MM.1S (cell line): ENCODE measurements around the gene PON2.

ENCODE experiments used
- EZH2 ChIP-seq: fragments of 300-600 bp; sonication (generic); optimal IDR thresholded peaks from 2 replicates; pipeline ENCODE3; 2017; ENCODE audit warnings: low read depth, mild to moderate bottlenecking, antibody characterized with exemption, low read length, mixed read lengths
- TF ChIP-seq, protein P1 (sequence below): fragments of 300-600 bp; sonication (generic); IDR thresholded peaks from 2 replicates; pipeline ENCODE4 v1.5.1; 2016; ENCODE audit warnings: antibody characterized with exemption, low read length, mixed read lengths

DNA sequence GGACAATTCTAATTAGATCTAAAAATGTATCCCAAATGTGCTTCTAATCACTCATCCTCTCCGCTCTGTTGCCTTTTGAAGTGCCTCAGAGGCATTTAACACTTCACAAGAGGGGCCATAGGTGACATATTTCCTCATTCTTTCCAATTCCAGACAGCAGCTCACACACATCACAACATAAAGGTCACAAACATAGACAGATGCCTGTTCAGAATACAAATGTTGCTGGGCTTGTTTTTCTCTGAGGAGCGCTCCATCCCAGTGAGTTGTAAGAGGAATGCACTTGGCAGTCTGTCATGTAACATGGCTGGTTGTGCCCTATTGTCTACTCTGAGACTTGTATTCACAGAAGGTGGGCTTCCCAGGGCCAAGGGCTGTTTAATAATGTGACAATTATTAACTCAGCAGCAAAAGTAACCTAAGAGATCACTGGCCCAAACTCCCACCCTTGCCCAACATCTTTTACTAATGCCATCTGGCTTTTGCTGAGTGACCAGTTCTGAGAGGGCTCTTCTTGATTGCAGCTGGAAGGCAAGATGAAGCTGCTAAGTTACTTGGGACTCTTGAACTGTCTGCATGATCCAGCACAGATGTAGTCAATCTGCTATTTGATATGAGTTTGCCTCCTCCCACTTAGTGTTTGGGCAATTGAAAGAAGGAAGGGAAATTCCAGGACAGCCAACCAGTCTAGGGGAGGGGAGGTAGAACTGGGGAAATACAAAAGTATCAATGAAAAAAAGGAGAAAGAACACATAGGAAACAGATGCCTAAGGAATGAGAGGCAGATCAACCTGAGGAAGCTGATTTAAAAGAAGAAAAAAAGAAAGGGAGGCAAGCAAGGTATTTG lies 13.6 kb downstream of the PON2 start:
- TF ChIP-seq, protein P1, sequence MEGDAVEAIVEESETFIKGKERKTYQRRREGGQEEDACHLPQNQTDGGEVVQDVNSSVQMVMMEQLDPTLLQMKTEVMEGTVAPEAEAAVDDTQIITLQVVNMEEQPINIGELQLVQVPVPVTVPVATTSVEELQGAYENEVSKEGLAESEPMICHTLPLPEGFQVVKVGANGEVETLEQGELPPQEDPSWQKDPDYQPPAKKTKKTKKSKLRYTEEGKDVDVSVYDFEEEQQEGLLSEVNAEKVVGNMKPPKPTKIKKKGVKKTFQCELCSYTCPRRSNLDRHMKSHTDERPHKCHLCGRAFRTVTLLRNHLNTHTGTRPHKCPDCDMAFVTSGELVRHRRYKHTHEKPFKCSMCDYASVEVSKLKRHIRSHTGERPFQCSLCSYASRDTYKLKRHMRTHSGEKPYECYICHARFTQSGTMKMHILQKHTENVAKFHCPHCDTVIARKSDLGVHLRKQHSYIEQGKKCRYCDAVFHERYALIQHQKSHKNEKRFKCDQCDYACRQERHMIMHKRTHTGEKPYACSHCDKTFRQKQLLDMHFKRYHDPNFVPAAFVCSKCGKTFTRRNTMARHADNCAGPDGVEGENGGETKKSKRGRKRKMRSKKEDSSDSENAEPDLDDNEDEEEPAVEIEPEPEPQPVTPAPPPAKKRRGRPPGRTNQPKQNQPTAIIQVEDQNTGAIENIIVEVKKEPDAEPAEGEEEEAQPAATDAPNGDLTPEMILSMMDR: no peak
- no peak for TF ChIP-seq EZH2
